Neural cell (in vitro differentiated cells): Measurements from ENCODE around the gene TMEM40. TPM values are rescaled to one million over a fixed set of nuclear protein-coding genes. Genes with fewer than 3 reads are reported as not detected.

Experiments used
- H2AFZ ChIP-seq: fragments of 200-600, 300-800 bp; sonication (generic), shearing (Covaris generic); 2 replicates; pipeline ENCODE4 v1.6.0; 2014; ENCODE audit warnings: low read depth, mild to moderate bottlenecking, antibody characterized with exemption, low read length, moderate library complexity
- H3F3A ChIP-seq: fragments of 200-600 bp; shearing (Covaris generic); 2 replicates; pipeline ENCODE4 v1.6.1; 2016; ENCODE audit warnings: mild to moderate bottlenecking, moderate library complexity, mixed read lengths, antibody characterized with exemption, low read length; ENCODE audit not compliant: insufficient read depth, poor library complexity, severe bottlenecking
- H3K27ac ChIP-seq: fragments of 200-600, 300-800 bp; sonication (generic), shearing (Covaris generic); 2 replicates; pipeline ENCODE4 v1.5.1; 2014; ENCODE audit warnings: mild to moderate bottlenecking, low read length, moderate library complexity
- H3K27me3 ChIP-seq: fragments of 300-800, 200-600 bp; sonication (generic), shearing (Covaris generic); 2 replicates; pipeline ENCODE4 v1.6.0; 2014; ENCODE audit warnings: mild to moderate bottlenecking, low read depth, low read length, moderate library complexity; ENCODE audit not compliant: insufficient read depth
- H3K36me3 ChIP-seq: fragments of 300-800, 200-600 bp; sonication (generic), shearing (Covaris generic); 2 replicates; pipeline ENCODE4 v1.5.1; 2014; ENCODE audit warnings: mild to moderate bottlenecking, antibody characterized with exemption, low read length, moderate library complexity; ENCODE audit not compliant: insufficient read depth
- H3K4me2 ChIP-seq: fragments of 300-800, 200-600 bp; sonication (generic), shearing (Covaris generic); 2 replicates; pipeline ENCODE4 v1.6.0; 2014; ENCODE audit warnings: mild to moderate bottlenecking, low read length
- H3K4me3 ChIP-seq: fragments of 300-800, 200-600 bp; sonication (generic), shearing (Covaris generic); 2 replicates; pipeline ENCODE4 v1.5.1; 2014; ENCODE audit warnings: mild to moderate bottlenecking, low read length, moderate library complexity
- H3K79me2 ChIP-seq: fragments of 200-600 bp; shearing (Covaris generic); replicated peaks from 2 replicates; pipeline ENCODE4 v1.6.0; 2014; ENCODE audit warnings: mild to moderate bottlenecking, low read length, moderate library complexity; ENCODE audit not compliant: insufficient read depth
- H3K9ac ChIP-seq: fragments of 300-800, 200-600 bp; sonication (generic), shearing (Covaris generic); 2 replicates; pipeline ENCODE4 v1.6.1; 2016; ENCODE audit warnings: mild to moderate bottlenecking, low read length, mixed read lengths
- H3K9me2 ChIP-seq: fragments of 200-600 bp; shearing (Covaris generic); 2 replicates; pipeline ENCODE4 v1.6.1; 2016; ENCODE audit warnings: mild to moderate bottlenecking, low read length, mixed read lengths; ENCODE audit not compliant: insufficient read depth
- H3K9me3 ChIP-seq: fragments of 200-600, 300-800 bp; sonication (generic), shearing (Covaris generic); 2 replicates; pipeline ENCODE4 v1.6.1; 2016; ENCODE audit warnings: mild to moderate bottlenecking, mixed run types, low read length, moderate library complexity, mixed read lengths
- H4K20me1 ChIP-seq: fragments of 200-600 bp; shearing (Covaris generic); 2 replicates; pipeline ENCODE4 v1.6.1; 2016; ENCODE audit warnings: mild to moderate bottlenecking, mixed run types; ENCODE audit not compliant: insufficient read depth
- CTCF ChIP-seq: fragments of 450-650 bp; IDR thresholded peaks from 2 replicates; pipeline ENCODE4 v1.5.1; 2014; ENCODE audit warnings: antibody characterized with exemption, mild to moderate bottlenecking, moderate library complexity; ENCODE audit not compliant: poor library complexity, severe bottlenecking
- EP300 ChIP-seq: fragments of 450-650 bp; conservative IDR thresholded peaks from 2 replicates; pipeline ENCODE4 v1.6.1; 2014; ENCODE audit warnings: antibody characterized with exemption, mild to moderate bottlenecking, moderate library complexity; ENCODE audit not compliant: poor library complexity, severe bottlenecking
- EZH2 ChIP-seq: fragments of 200-600, 300-800 bp; shearing (Covaris generic), sonication (generic); IDR thresholded peaks from 2 replicates; pipeline ENCODE4 v1.6.1; 2014; ENCODE audit warnings: antibody characterized with exemption, low read length, borderline replicate concordance, mild to moderate bottlenecking; ENCODE audit not compliant: insufficient read depth, poor library complexity, severe bottlenecking
- MXI1 ChIP-seq: fragments of 450-650 bp; conservative IDR thresholded peaks from 2 replicates; pipeline ENCODE4 v1.6.1; 2014; ENCODE audit warnings: antibody characterized with exemption, mild to moderate bottlenecking; ENCODE audit not compliant: poor library complexity, severe bottlenecking
- POLR2AphosphoS5 ChIP-seq: IDR thresholded peaks from 2 replicates; pipeline ENCODE4 v1.6.1; 2012
- RAD21 ChIP-seq: fragments of 450-650 bp; conservative IDR thresholded peaks from 2 replicates; pipeline ENCODE4 v1.6.1; 2014; ENCODE audit warnings: antibody characterized with exemption, mild to moderate bottlenecking, moderate library complexity
- REST ChIP-seq: IDR thresholded peaks from 2 replicates; pipeline ENCODE4 v1.6.1; 2012; ENCODE audit warnings: borderline replicate concordance
- SMC3 ChIP-seq: fragments of 450-650 bp; conservative IDR thresholded peaks from 2 replicates; pipeline ENCODE4 v1.6.1; 2014; ENCODE audit warnings: antibody characterized with exemption, mild to moderate bottlenecking, moderate library complexity; ENCODE audit not compliant: poor library complexity
- TAF1 ChIP-seq: IDR thresholded peaks from 2 replicates; pipeline ENCODE4 v1.6.1; 2012; ENCODE audit warnings: low read depth
- polyA plus RNA-seq: library from polyadenylated mRNA; depleted of rRNA; stranded (reverse); fragments of >200 nt; gene quantifications from 2 replicates; pipeline ENCODE4 v1.2.3, GENCODE V29; 2014

TMEM40 gene
- polyA plus RNA-seq, 1 donor from 2014 or later: not detected

DNA sequence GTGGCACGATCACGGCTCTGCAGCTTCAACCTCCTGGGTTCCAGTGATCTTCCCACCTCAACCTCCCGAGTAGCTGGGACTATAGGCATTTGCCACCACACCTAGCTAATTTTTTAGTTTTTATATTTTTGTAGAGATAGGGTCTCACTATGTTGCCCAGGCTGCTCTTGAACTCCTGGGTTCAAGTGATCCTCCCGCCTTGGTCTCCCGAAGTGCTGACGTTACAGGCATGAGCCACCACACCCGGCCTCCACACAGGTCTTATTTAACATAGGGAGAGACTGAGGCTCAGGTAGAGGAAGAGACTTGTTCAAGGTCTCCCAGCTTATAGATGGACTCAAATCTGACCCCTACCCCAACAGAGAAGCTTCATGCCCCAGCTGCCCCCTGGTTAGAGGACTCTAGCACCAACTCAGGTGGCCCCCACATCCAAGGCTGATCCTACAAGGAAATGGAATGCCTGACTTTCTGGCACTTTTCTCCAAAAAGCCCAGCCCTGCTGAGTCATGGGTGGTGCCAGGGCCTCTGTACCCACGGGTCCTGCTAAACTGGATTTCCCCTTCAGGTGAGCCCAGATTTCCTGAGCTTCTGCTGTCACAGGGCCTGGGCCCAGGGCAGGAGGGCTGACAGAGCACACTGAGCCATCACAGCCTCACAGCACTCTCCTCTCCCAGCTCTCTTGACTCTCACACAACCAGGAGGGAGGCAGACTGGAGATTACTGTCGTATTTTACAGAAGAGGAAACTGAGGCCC is 5.6 kb downstream of the TMEM40 start:
- Histone ChIP-seq H3K9me3 (no peaks in the 10 kb centered on the region), H4K20me1 (no peaks in the 10 kb centered on the region), H3K9ac (no peak overlapping the region), H3K27me3 (no peaks in the 10 kb centered on the region), H3K79me2 (no peaks in the 10 kb centered on the region), H2AFZ (no peak overlapping the region), H3K4me2 (no peak overlapping the region), H3F3A (no peaks in the 10 kb centered on the region), H3K27ac (no peak overlapping the region), H3K9me2 (no peaks in the 10 kb centered on the region), H3K36me3 (no peaks in the 10 kb centered on the region), H3K4me3 (no peak overlapping the region)
- TF ChIP-seq EZH2: no peak
- TF ChIP-seq TAF1: no peak
- no peak for TF ChIP-seq POLR2AphosphoS5
- no peak for TF ChIP-seq RAD21
- no peak for TF ChIP-seq MXI1
- no peak for TF ChIP-seq REST
- TF ChIP-seq CTCF: no peak
- TF ChIP-seq SMC3: no peak
- no peak for TF ChIP-seq EP300

DNA sequence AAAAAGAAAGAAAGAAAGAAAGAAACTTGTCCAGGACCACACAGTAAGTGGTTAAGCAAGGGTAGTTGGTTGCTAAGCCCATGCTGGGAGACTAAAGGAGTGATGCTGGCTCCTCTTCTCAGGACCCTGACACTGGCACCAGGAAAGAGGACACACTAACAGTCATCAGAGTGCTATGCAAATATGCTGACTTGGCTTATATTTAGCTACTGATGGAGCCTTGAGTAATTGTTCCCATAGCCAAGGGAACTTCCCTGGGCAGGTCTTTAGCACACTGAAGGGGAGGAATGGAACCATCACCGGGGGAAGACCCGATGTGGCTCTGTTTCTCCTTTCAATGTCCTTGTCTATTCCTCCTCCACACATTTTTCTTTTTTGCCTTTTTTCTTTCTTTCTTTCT is 6.2 kb downstream of the TMEM40 start:
- TF ChIP-seq SMC3 (no peak), EZH2 (no peak), REST (no peak), MXI1 (no peak), POLR2AphosphoS5 (no peak), RAD21 (no peak), EP300 (no peak), TAF1 (no peak), CTCF (no peak)
- Histone ChIP-seq H3K79me2 (no peaks in the 10 kb centered on the region), H3K27me3 (no peaks in the 10 kb centered on the region), H3K9ac (no peak overlapping the region), H3F3A (no peaks in the 10 kb centered on the region), H2AFZ (no peak overlapping the region), H3K4me3 (no peak overlapping the region), H4K20me1 (no peaks in the 10 kb centered on the region), H3K36me3 (no peaks in the 10 kb centered on the region), H3K9me2 (no peaks in the 10 kb centered on the region), H3K9me3 (no peaks in the 10 kb centered on the region), H3K4me2 (no peak overlapping the region), H3K27ac (no peak overlapping the region)
